Activated T-cell treated with anti-CD3 and anti-CD28 coated beads, Interleukin-2, amount 50 U/mL, for 48 hours (primary cell): ENCODE results near the gene GALNT9.
"Not testable (repeated sequence)": the region's sequence is repeated elsewhere in the genome, so short reads cannot be mapped to it uniquely, and the experiment has no call there.

Experiments used
- DNase-seq, 2 experiments: peaks; one replicate each; pipeline ENCODE4 v3.0.0-alpha.2; 2020

Gene GALNT9

GRCh38 chr12:132358241-132359225 is 29.1 kb upstream of the GALNT9 start:
- DNase-seq, result not testable (repeated sequence)

GRCh38 chr12:132357623-132358186 is 28.3 kb upstream of the GALNT9 start:
- DNase-seq, result no peak

- DNase-seq, result no peak
Measured at GRCh38 chr12:132356691-132357622, 27.6 kb upstream of the GALNT9 start.

- no peak for DNase-seq
Measured at GRCh38 chr12:132355742-132356681, 26.6 kb upstream of the GALNT9 start.

- no peak for DNase-seq
Measured at GRCh38 chr12:132354982-132355680, 25.7 kb upstream of the GALNT9 start.

- DNase-seq, result no peak
Measured at GRCh38 chr12:132354211-132354981, 25.0 kb upstream of the GALNT9 start.

GRCh38 chr12:132353811-132354210 is 24.4 kb upstream of the GALNT9 start:
- DNase-seq, result no peak

- no peak for DNase-seq
Measured at GRCh38 chr12:132352896-132353800, 23.8 kb upstream of the GALNT9 start.

GRCh38 chr12:132351751-132352495 is 22.5 kb upstream of the GALNT9 start:
- DNase-seq, result no peak

GRCh38 chr12:132349501-132350131 is 20.2 kb upstream of the GALNT9 start:
- no peak for DNase-seq

GRCh38 chr12:132348176-132348575 is 18.8 kb upstream of the GALNT9 start:
- no peak for DNase-seq

GRCh38 chr12:132347176-132347855 is 17.9 kb upstream of the GALNT9 start:
- no peak for DNase-seq

- DNase-seq, result no peak
Measured at GRCh38 chr12:132346471-132347175, 17.2 kb upstream of the GALNT9 start.

- DNase-seq, result no peak
Measured at GRCh38 chr12:132345561-132346200, 16.3 kb upstream of the GALNT9 start.

GRCh38 chr12:132345126-132345525 is 15.7 kb upstream of the GALNT9 start:
- DNase-seq, result no peak

GRCh38 chr12:132344601-132345000 is 15.2 kb upstream of the GALNT9 start:
- no peak for DNase-seq
